ENCODE data around the gene NTF3.

DNA sequence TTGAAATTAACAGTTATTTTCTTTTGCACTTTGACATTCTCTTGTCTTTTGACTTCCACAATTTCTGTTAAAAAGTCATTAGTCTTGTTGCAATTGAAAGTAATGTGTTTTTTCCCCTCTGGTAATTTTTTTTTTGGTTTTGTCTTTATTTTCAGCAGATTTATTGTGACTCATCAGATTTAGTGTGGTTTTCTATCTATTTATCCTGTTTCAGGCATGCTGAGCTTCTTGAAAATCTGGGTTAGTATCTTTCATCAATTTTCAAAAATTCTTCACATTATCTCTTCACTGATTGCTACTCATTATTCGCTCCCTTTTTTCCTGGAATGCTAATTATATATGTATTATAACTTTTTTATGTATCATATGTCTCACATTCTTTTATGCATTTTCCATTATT, 15.3 kb upstream of the NTF3 start:
- TF ChIP-seq, protein P1, sequence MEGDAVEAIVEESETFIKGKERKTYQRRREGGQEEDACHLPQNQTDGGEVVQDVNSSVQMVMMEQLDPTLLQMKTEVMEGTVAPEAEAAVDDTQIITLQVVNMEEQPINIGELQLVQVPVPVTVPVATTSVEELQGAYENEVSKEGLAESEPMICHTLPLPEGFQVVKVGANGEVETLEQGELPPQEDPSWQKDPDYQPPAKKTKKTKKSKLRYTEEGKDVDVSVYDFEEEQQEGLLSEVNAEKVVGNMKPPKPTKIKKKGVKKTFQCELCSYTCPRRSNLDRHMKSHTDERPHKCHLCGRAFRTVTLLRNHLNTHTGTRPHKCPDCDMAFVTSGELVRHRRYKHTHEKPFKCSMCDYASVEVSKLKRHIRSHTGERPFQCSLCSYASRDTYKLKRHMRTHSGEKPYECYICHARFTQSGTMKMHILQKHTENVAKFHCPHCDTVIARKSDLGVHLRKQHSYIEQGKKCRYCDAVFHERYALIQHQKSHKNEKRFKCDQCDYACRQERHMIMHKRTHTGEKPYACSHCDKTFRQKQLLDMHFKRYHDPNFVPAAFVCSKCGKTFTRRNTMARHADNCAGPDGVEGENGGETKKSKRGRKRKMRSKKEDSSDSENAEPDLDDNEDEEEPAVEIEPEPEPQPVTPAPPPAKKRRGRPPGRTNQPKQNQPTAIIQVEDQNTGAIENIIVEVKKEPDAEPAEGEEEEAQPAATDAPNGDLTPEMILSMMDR (IDR thresholded peaks at IDR 0.05) = no peak
- no peak for TF ChIP-seq POLR2A (IDR thresholded peaks at IDR 0.05)
- TF ChIP-seq POLR2AphosphoS5 (IDR thresholded peaks at IDR 0.05) = no peak
- no peak for TF ChIP-seq EP300 (IDR thresholded peaks at IDR 0.05)
